K562 (cell line): Measurements from ENCODE around the gene LRRC7. TPM values are rescaled to one million over a fixed set of nuclear protein-coding genes. Genes with fewer than 3 reads are reported as not detected.
A peak's percentile ranks its signal among the peaks of the same experiment; 100 is the strongest.

Source experiments
- ATAC-seq: fragments of 200-7000 bp; cut with Tn5 transposase; 3 replicates; pipeline ENCODE4 v1.9.1; 2020; ENCODE audit warnings: moderate library complexity
- BruUV-seq: library from RNA; stranded (reverse); fragments of 400-500 nt; replicated peaks from 2 replicates; lab custom pipeline; 2021; lab: Mats Ljungman, UMichigan
- CTCF ChIA-PET: fragments of 300-600 bp; formaldehyde crosslinking; extraction: SDS; loops from one replicate; lab custom pipeline; 2021; ENCODE audit warnings: low intra/inter-chr PET ratio; lab: Yijun Ruan, JAX
- POLR2A ChIA-PET: fragments of 300-600, 350-650 bp; sonication (Branson Sonifier 250); formaldehyde crosslinking; extraction: SDS; loops from one replicate; lab custom pipeline; 2021; ENCODE audit warnings: antibody characterized with exemption, inconsistent platforms; lab: Yijun Ruan, JAX
- DNase-seq, 4 experiments: peaks; one replicate each; pipeline versions ENCODE4 v3.0.0 to v3.0.0-alpha.2; 2011 to 2018; ENCODE audit warnings: low spot score in 3 of 4, mixed read lengths in 3 of 4; ENCODE audit errors: extremely low read depth in 1 of 4
- FAIRE-seq: peaks from 2 replicates; lab custom pipeline; 2011; peaks lifted over from hg19 to GRCh38; lab: Jason Lieb, UNC
- H2AFZ ChIP-seq: 2 replicates; pipeline ENCODE4 v1.6.0; 2011; ENCODE audit warnings: low read depth, low read length, control low read depth, inconsistent platforms
- H3K27ac ChIP-seq: fragments of 200-600 bp; 3 replicates; pipeline ENCODE4 v1.8.0; 2011; ENCODE audit warnings: low read depth, mild to moderate bottlenecking, control low read depth, inconsistent platforms, low read length, moderate library complexity, mixed read lengths; ENCODE audit errors: extremely low read depth
- H3K27me3 ChIP-seq, 2 experiments: fragments of 300-600 bp in 1 of 2; 2 replicates in 1 of 2; 3 replicates in 1 of 2; pipeline versions ENCODE4 v1.6.0 to v1.8.0; 2011; ENCODE audit warnings: inconsistent platforms in 2 of 2, low read length in 2 of 2, mild to moderate bottlenecking in 1 of 2, mixed read lengths in 1 of 2, moderate library complexity in 1 of 2; ENCODE audit not compliant: control insufficient read depth in 2 of 2, insufficient read depth in 2 of 2
- H3K36me3 ChIP-seq: fragments of 300-600 bp; 3 replicates; pipeline ENCODE4 v1.8.0; 2011; ENCODE audit warnings: mild to moderate bottlenecking, low read length, inconsistent platforms; ENCODE audit not compliant: control insufficient read depth, insufficient read depth
- H3K4me1 ChIP-seq, 2 experiments: fragments of 200-600 bp in 1 of 2; replicated peaks in 1 of 2; 2 replicates in 1 of 2; 3 replicates in 1 of 2; pipeline versions ENCODE4 v1.5.1 to v1.8.0; 2011; ENCODE audit warnings: inconsistent platforms in 2 of 2, low read length in 2 of 2, mild to moderate bottlenecking in 1 of 2, mixed read lengths in 1 of 2, moderate library complexity in 1 of 2; ENCODE audit not compliant: control insufficient read depth in 2 of 2, insufficient read depth in 2 of 2
- H3K4me2 ChIP-seq: 2 replicates; pipeline ENCODE4 v1.6.1; 2011; ENCODE audit warnings: low read length, control low read depth, inconsistent platforms, mixed read lengths; ENCODE audit not compliant: insufficient read depth
- H3K4me3 ChIP-seq: fragments of 200-600 bp; sonication (generic), shearing (Covaris generic); 2 replicates; pipeline ENCODE4 v1.5.1; 2016; ENCODE audit warnings: control low read depth, inconsistent platforms
- H3K79me2 ChIP-seq: fragments of 200-600 bp; 3 replicates; pipeline ENCODE4 v1.8.0; 2011; ENCODE audit warnings: low read length, inconsistent platforms; ENCODE audit not compliant: control insufficient read depth, insufficient read depth
- H3K9ac ChIP-seq, 2 experiments: 2 replicates each; pipeline versions ENCODE4 v1.6.0 to v1.6.1; 2011; ENCODE audit warnings: low read depth in 2 of 2, low read length in 2 of 2, control low read depth in 1 of 2, inconsistent platforms in 1 of 2, mild to moderate bottlenecking in 1 of 2, mixed read lengths in 1 of 2; ENCODE audit not compliant: insufficient read depth in 1 of 2
- H3K9me1 ChIP-seq: one replicate; pipeline ENCODE4 v1.6.0; 2011; ENCODE audit warnings: inconsistent platforms, mild to moderate bottlenecking, low read length, moderate library complexity; ENCODE audit not compliant: control insufficient read depth, insufficient read depth
- H3K9me3 ChIP-seq: replicated peaks from 2 replicates; pipeline ENCODE4 v1.5.1; 2011; ENCODE audit warnings: low read depth, low read length, inconsistent platforms; ENCODE audit not compliant: control insufficient read depth, insufficient read depth
- H4K20me1 ChIP-seq: replicated peaks from 2 replicates; pipeline ENCODE4 v1.6.1; 2011; ENCODE audit warnings: low read length, inconsistent platforms, mixed read lengths; ENCODE audit not compliant: control insufficient read depth, insufficient read depth
- C11orf30 ChIP-seq: fragments of 450-650 bp; IDR thresholded peaks from 2 replicates; pipeline ENCODE4 v1.6.1; 2016; ENCODE audit warnings: low read depth, mild to moderate bottlenecking
- CBFB ChIP-seq: sonication (generic); formaldehyde crosslinking; IDR thresholded peaks from 2 replicates; pipeline ENCODE4 v1.4.0; 2020; ENCODE audit warnings: mild to moderate bottlenecking, missing genetic modification reagents
- CHD2 ChIP-seq: IDR thresholded peaks from 2 replicates; pipeline ENCODE4 v1.6.1; 2011; ENCODE audit warnings: low read depth, low read length
- DNMT1 ChIP-seq: fragments of 450-650 bp; IDR thresholded peaks from 2 replicates; pipeline ENCODE4 v1.6.1; 2016; ENCODE audit warnings: antibody characterized with exemption, mild to moderate bottlenecking
- GABPB2 ChIP-seq: fragments of 250-450 bp; sonication (Bioruptor Pico); conservative IDR thresholded peaks from 2 replicates; pipeline ENCODE4 v1.5.1; 2021; ENCODE audit warnings: mild to moderate bottlenecking
- GTF2E2 ChIP-seq: fragments of 200-800 bp; sonication (Bioruptor generic); IDR thresholded peaks from 2 replicates; pipeline ENCODE4 v1.6.1; 2016; ENCODE audit warnings: missing genetic modification characterization, missing compliant biosample characterization
- MAFF ChIP-seq: IDR thresholded peaks from 2 replicates; pipeline ENCODE4 v1.6.1; 2012; ENCODE audit warnings: low read length, improper control_type of control experiment
- MAFG ChIP-seq: fragments of 450-650 bp; conservative IDR thresholded peaks from 2 replicates; pipeline ENCODE4 v1.6.1; 2016; ENCODE audit warnings: missing genetic modification characterization, missing compliant biosample characterization
- MAFK ChIP-seq: IDR thresholded peaks from 2 replicates; pipeline ENCODE4 v1.6.1; 2011; ENCODE audit warnings: low read length, improper control_type of control experiment
- POU5F1 ChIP-seq: fragments of 150-350 bp; IDR thresholded peaks from 2 replicates; pipeline ENCODE4 v1.6.1; 2014; ENCODE audit warnings: borderline replicate concordance, low read length, low read depth, mild to moderate bottlenecking; ENCODE audit not compliant: partially characterized antibody
- PRMT5 ChIP-seq: sonication (generic); formaldehyde crosslinking; IDR thresholded peaks from 2 replicates; pipeline ENCODE4 v1.5.0; 2020; ENCODE audit warnings: missing genetic modification reagents
- SLC30A9 ChIP-seq: fragments of 250-450 bp; sonication (Bioruptor Pico); IDR thresholded peaks from 2 replicates; pipeline ENCODE4 v1.8.0; 2022; ENCODE audit warnings: mild to moderate bottlenecking, moderate library complexity
- SMARCE1 ChIP-seq: fragments of 450-650 bp; IDR thresholded peaks from 2 replicates; pipeline ENCODE4 v1.7.1; 2016; ENCODE audit warnings: mild to moderate bottlenecking
- THRAP3 ChIP-seq: fragments of 450-650 bp; IDR thresholded peaks from 2 replicates; pipeline ENCODE4 v1.6.1; 2016; ENCODE audit warnings: mild to moderate bottlenecking, inconsistent platforms, borderline replicate concordance
- ZEB2 ChIP-seq: fragments of 450-650 bp; IDR thresholded peaks from 2 replicates; pipeline ENCODE4 v1.6.1; 2016
- ZNF444 ChIP-seq: fragments of 250-450 bp; sonication (Bioruptor Pico); IDR thresholded peaks from 2 replicates; pipeline ENCODE4 v1.4.0; 2020; ENCODE audit warnings: mild to moderate bottlenecking, moderate library complexity
- ZZZ3 ChIP-seq: fragments of 450-650 bp; IDR thresholded peaks from 2 replicates; pipeline ENCODE4 v1.6.1; 2016; ENCODE audit warnings: antibody characterized with exemption, mild to moderate bottlenecking, moderate library complexity
- in situ Hi-C: fragments of 300-500 bp; cut with MboI; formaldehyde crosslinking; loops from 4 replicates; pipeline ENCODE4 v1.15.0; 2018; ENCODE audit warnings: inconsistent platforms, mixed read lengths
- intact Hi-C: fragments of 100-400 bp; cut with micrococcal nuclease; formaldehyde crosslinking; loops from 2 replicates; pipeline ENCODE4 v1.14.2; 2022
- polyA plus RNA-seq, 8 experiments: library from polyadenylated mRNA; depleted of rRNA in 4 of 8; stranded (reverse) in 5 of 8; unstranded in 3 of 8; fragments of >200 nt; fragmentation: Nextera tagmentation in 2 of 8; fragmentation: Illumina TruSeq in 1 of 8; extraction: Ambion mirVana in 2 of 8; extraction: Trizol in 1 of 8; gene quantifications; 2 replicates each; pipeline versions ENCODE4 v1.2.1 to v1.2.3, GENCODE V29; 2011 to 2014; ENCODE audit warnings: inconsistent platforms in 1 of 8, missing spikeins in 1 of 8
- total RNA-seq, 7 experiments: library from RNA; depleted of rRNA in 6 of 7; stranded (reverse); fragments of >200 nt in 6 of 7; fragmentation: Illumina TruSeq in 2 of 7; extraction: Trizol in 2 of 7; gene quantifications; 2 replicates each; pipeline versions ENCODE4 v1.2.1 to v1.2.3, GENCODE V29; 2011 to 2021; ENCODE audit warnings: low replicate concordance in 1 of 7
- TF ChIP-seq, protein P1 (sequence below): fragments of 250-450 bp; sonication (Bioruptor Pico); IDR thresholded peaks from 2 replicates; pipeline ENCODE4 v1.4.0; 2020
- TF ChIP-seq, protein P2 (sequence below): fragments of 450-650 bp; IDR thresholded peaks from 2 replicates; pipeline ENCODE4 v1.6.1; 2018; ENCODE audit warnings: mild to moderate bottlenecking, low read depth; ENCODE audit not compliant: partially characterized antibody

Gene LRRC7
- total and polyA plus RNA-seq, 9 of the 15 experiments (the other 6 are each of a cell fraction or from before 2014, with no cell fraction given): 0.09 to 0.94 (median 0.49) TPM

GRCh38 chr1:70033936-70034335, 466.2 kb downstream of the LRRC7 start:
- Histone ChIP-seq H4K20me1 (no peaks in the 10 kb centered on the region), H3K4me3 (no peak overlapping the region), H3K27me3 (no peaks in the 10 kb centered on the region), H3K36me3 (no peaks in the 10 kb centered on the region), H3K9me3 (no peaks in the 10 kb centered on the region), H3K79me2 (no peaks in the 10 kb centered on the region), H3K4me2 (no peak overlapping the region), H3K27ac (no peak overlapping the region), H2AFZ (peak overlapping the region; percentile 60; the same call in 1 of the 2 replicates), H3K4me1 (0 out of 5 replicates have a peak, but pooled peaks cover 0 to 3% of the 10 kb centered on the region in 2 experiments), H3K9me1 (no peaks in the 10 kb centered on the region), H3K9ac (no peak overlapping the region)
- ATAC-seq: no peak
- no TSS peak for BruUV-seq
- POLR2A ChIA-PET: interaction anchor here (0.8 to 1.0 kb wide), 2 partner anchors 9 to 198 kb away, joined by 3 to 6 read pairs; no protein-coding TSS in a partner anchor
- in situ Hi-C loops (loop anchor here (10.0 kb wide), 2 partner anchors 101 to 451 kb away; no protein-coding TSS in a partner anchor), intact Hi-C loops (loop anchor here (1.0 to 5.0 kb wide), 5 partner anchors 99 to 477 kb away; no protein-coding TSS in a partner anchor)
- CTCF ChIA-PET: interaction anchor here (1.7 kb wide), 1 partner anchor 108 kb away, joined by 13 read pairs; no protein-coding TSS in a partner anchor
- no peak for DNase-seq
- FAIRE-seq: no peak
- TF ChIP-seq MAFK: peak; percentile 97
- TF ChIP-seq CBFB: no peak
- no peak for TF ChIP-seq THRAP3
- TF ChIP-seq GTF2E2 (tag): 0 out of 2 replicates have a peak, but pooled peaks have one; percentile 28
- TF ChIP-seq DNMT1: no peak
- peak; percentile 92 for TF ChIP-seq MAFG (tag)
- peak; percentile 95 for TF ChIP-seq MAFF
- TF ChIP-seq, protein P1, sequence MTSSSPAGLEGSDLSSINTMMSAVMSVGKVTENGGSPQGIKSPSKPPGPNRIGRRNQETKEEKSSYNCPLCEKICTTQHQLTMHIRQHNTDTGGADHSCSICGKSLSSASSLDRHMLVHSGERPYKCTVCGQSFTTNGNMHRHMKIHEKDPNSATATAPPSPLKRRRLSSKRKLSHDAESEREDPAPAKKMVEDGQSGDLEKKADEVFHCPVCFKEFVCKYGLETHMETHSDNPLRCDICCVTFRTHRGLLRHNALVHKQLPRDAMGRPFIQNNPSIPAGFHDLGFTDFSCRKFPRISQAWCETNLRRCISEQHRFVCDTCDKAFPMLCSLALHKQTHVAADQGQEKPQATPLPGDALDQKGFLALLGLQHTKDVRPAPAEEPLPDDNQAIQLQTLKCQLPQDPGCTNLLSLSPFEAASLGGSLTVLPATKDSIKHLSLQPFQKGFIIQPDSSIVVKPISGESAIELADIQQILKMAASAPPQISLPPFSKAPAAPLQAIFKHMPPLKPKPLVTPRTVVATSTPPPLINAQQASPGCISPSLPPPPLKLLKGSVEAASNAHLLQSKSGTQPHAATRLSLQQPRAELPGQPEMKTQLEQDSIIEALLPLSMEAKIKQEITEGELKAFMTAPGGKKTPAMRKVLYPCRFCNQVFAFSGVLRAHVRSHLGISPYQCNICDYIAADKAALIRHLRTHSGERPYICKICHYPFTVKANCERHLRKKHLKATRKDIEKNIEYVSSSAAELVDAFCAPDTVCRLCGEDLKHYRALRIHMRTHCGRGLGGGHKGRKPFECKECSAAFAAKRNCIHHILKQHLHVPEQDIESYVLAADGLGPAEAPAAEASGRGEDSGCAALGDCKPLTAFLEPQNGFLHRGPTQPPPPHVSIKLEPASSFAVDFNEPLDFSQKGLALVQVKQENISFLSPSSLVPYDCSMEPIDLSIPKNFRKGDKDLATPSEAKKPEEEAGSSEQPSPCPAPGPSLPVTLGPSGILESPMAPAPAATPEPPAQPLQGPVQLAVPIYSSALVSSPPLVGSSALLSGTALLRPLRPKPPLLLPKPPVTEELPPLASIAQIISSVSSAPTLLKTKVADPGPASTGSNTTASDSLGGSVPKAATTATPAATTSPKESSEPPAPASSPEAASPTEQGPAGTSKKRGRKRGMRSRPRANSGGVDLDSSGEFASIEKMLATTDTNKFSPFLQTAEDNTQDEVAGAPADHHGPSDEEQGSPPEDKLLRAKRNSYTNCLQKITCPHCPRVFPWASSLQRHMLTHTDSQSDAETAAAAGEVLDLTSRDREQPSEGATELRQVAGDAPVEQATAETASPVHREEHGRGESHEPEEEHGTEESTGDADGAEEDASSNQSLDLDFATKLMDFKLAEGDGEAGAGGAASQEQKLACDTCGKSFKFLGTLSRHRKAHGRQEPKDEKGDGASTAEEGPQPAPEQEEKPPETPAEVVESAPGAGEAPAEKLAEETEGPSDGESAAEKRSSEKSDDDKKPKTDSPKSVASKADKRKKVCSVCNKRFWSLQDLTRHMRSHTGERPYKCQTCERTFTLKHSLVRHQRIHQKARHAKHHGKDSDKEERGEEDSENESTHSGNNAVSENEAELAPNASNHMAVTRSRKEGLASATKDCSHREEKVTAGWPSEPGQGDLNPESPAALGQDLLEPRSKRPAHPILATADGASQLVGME: no peak
- no peak for TF ChIP-seq GABPB2
- no peak for TF ChIP-seq CHD2
- TF ChIP-seq SMARCE1: no peak
- TF ChIP-seq, protein P2, sequence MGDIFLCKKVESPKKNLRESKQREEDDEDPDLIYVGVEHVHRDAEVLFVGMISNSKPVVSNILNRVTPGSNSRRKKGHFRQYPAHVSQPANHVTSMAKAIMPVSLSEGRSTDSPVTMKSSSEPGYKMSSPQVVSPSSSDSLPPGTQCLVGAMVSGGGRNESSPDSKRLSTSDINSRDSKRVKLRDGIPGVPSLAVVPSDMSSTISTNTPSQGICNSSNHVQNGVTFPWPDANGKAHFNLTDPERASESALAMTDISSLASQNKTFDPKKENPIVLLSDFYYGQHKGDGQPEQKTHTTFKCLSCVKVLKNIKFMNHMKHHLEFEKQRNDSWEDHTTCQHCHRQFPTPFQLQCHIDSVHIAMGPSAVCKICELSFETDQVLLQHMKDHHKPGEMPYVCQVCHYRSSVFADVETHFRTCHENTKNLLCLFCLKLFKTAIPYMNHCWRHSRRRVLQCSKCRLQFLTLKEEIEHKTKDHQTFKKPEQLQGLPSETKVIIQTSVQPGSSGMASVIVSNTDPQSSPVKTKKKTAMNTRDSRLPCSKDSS: no peak
- no peak for TF ChIP-seq POU5F1
- no peak for TF ChIP-seq ZNF444 (CRISPR knock-in tag)
- peak; percentile 94 for TF ChIP-seq C11orf30
- TF ChIP-seq PRMT5 (CRISPR knock-in tag): no peak
- TF ChIP-seq SLC30A9: no peak
- TF ChIP-seq ZEB2: no peak
- no peak for TF ChIP-seq ZZZ3
